Natural killer cell (primary cell): ENCODE data around the gene BARX1. TPM values are rescaled to one million over a fixed set of nuclear protein-coding genes. Genes with fewer than 3 reads are reported as not detected.
A peak's percentile ranks its signal among the peaks of the same experiment; 100 is the strongest.

ENCODE experiments used
- ATAC-seq, 3 donors: fragments of 150-1000 bp in 2 of 3; fragments of 200-7000 bp in 1 of 3; cut with Tn5 transposase; 1 replicate in 1 of 3; 2 replicates in 2 of 3; pipeline ENCODE4 v1.10.0; 2021; ENCODE audit warnings: mild to moderate bottlenecking in 2 of 3, moderate library complexity in 2 of 3
- DNase-seq, 2 donors: peaks; one replicate each; pipeline versions ENCODE4 v3.0.0 to v3.0.0-alpha.2; 2013 to 2021; ENCODE audit warnings: mixed read lengths in 1 of 2
- H3K27ac ChIP-seq: one replicate; pipeline ENCODE4 v1.5.1; 2013; ENCODE audit warnings: mild to moderate bottlenecking, low read length
- H3K27me3 ChIP-seq: one replicate; pipeline ENCODE4 v1.6.1; 2013; ENCODE audit warnings: low read length; ENCODE audit not compliant: control insufficient read depth, insufficient read depth
- H3K36me3 ChIP-seq: one replicate; pipeline ENCODE4 v1.6.1; 2013; ENCODE audit warnings: low read length; ENCODE audit not compliant: control insufficient read depth, insufficient read depth
- H3K4me1 ChIP-seq: one replicate; pipeline ENCODE4 v1.6.1; 2013; ENCODE audit warnings: low read length; ENCODE audit not compliant: control insufficient read depth, insufficient read depth
- H3K4me3 ChIP-seq: one replicate; pipeline ENCODE4 v1.5.1; 2013; ENCODE audit warnings: low read length
- H3K9me3 ChIP-seq: one replicate; pipeline ENCODE4 v1.6.1; 2013; ENCODE audit warnings: low read length; ENCODE audit not compliant: control insufficient read depth, insufficient read depth
- H3K27ac Mint-ChIP-seq, 2 donors: one replicate each; pipeline ENCODE4 v1.8.0; 2022; ENCODE audit warnings: mild to moderate bottlenecking in 2 of 2, mixed read lengths in 2 of 2, moderate library complexity in 1 of 2
- H3K27me3 Mint-ChIP-seq, 2 donors: one replicate each; pipeline ENCODE4 v1.8.0; 2022; ENCODE audit warnings: low read depth in 2 of 2, mixed read lengths in 2 of 2
- H3K36me3 Mint-ChIP-seq: one replicate; pipeline ENCODE4 v1.8.0; 2022; ENCODE audit warnings: mixed read lengths
- H3K4me1 Mint-ChIP-seq, 2 donors: one replicate each; pipeline ENCODE4 v1.8.0; 2022; ENCODE audit warnings: mixed read lengths in 2 of 2
- H3K4me3 Mint-ChIP-seq: one replicate; pipeline ENCODE4 v1.8.0; 2022; ENCODE audit warnings: mild to moderate bottlenecking, moderate library complexity, mixed read lengths
- H3K9me3 Mint-ChIP-seq, 2 donors: one replicate each; pipeline ENCODE4 v1.8.0; 2022; ENCODE audit warnings: mixed read lengths in 2 of 2
- WGBS: methylation state at CpG from one replicate; pipeline ENCODE4 v1.1.7; 2013; ENCODE audit warnings: missing lambda C conversion rate; ENCODE audit not compliant: insufficient coverage; 5-methylcytosine and 5-hydroxymethylcytosine counted together
- intact Hi-C: fragments of 100-400 bp; cut with micrococcal nuclease; formaldehyde crosslinking; loops from one replicate; pipeline ENCODE4 v1.14.2; 2022
- total RNA-seq, 4 donors: library from RNA; stranded (reverse); fragments of 120-200 nt in 1 of 4; gene quantifications; one replicate each; pipeline versions ENCODE4 v1.2.3 to v1.2.4, GENCODE V29; 2013 to 2022
- TF ChIP-seq, protein P1 (sequence below): fragments of 200-600 bp; IDR thresholded peaks from one replicate; pipeline ENCODE4 v1.8.0; 2022; ENCODE audit warnings: antibody characterized with exemption

The BARX1 gene
- total RNA-seq, 3 donors from 2014 or later (not counting 1 experiment from before 2014, with no cell fraction given): not detected

DNA sequence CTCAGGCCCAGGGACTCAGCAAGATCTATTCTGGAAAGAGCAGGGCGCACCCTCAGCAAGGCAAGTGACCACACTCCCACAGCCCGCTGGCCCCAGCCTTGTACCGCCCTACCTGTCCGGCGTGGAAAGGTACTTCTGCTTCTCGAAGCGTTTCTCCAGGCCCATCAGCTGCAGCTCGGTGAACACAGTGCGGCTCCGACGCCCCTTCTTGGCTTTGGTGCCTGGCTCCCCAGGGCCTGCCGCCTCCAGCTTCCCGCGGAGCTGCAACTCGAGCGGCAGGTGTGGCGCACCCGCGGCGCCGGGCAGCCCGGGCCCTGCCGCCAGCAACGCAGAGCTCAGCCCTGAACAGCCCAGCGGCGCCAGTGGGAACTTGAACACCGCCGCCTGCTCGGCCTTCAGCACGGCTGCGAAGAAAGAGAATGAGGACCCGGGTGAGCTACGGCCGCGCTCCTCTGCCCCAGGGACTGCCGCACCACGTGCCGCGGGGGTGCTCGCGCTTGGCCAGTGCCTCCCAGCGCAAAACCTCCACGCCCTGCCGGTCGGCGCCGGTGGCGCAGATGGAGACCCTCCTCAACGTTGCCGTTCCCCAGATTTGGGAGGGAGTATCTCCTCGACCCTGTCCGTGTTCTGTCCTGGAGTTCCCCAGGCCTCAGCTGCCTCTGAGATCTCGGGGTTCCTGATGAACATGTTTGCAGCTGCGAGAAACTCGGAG is 2.2 kb downstream of the BARX1 start:
- peaks cover 59 to 63% of the 10 kb centered on the region in 2 donors for H3K27me3 Mint-ChIP-seq
- Histone ChIP-seq H3K9me3 (no peaks in the 10 kb centered on the region), H3K4me1 (peaks cover 50% of the 10 kb centered on the region), H3K36me3 (no peaks in the 10 kb centered on the region), H3K27me3 (peaks cover 71% of the 10 kb centered on the region), H3K4me3 (no peak overlapping the region), H3K27ac (no peak overlapping the region)
- intact Hi-C loops: loop anchor here (2.0 kb wide), 1 partner anchor 20 kb away; no protein-coding TSS in a partner anchor
- H3K9me3 Mint-ChIP-seq: no peaks in the 10 kb centered on the region
- 3% methylated on average over 55 of the region's 55 CpGs for WGBS
- no peak for ATAC-seq
- TF ChIP-seq, protein P1, sequence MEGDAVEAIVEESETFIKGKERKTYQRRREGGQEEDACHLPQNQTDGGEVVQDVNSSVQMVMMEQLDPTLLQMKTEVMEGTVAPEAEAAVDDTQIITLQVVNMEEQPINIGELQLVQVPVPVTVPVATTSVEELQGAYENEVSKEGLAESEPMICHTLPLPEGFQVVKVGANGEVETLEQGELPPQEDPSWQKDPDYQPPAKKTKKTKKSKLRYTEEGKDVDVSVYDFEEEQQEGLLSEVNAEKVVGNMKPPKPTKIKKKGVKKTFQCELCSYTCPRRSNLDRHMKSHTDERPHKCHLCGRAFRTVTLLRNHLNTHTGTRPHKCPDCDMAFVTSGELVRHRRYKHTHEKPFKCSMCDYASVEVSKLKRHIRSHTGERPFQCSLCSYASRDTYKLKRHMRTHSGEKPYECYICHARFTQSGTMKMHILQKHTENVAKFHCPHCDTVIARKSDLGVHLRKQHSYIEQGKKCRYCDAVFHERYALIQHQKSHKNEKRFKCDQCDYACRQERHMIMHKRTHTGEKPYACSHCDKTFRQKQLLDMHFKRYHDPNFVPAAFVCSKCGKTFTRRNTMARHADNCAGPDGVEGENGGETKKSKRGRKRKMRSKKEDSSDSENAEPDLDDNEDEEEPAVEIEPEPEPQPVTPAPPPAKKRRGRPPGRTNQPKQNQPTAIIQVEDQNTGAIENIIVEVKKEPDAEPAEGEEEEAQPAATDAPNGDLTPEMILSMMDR: no peak
- no peaks in the 10 kb centered on the region for H3K36me3 Mint-ChIP-seq
- no peak overlapping the region for H3K27ac Mint-ChIP-seq
- peak overlapping the region; percentile 65 for H3K4me3 Mint-ChIP-seq
- peaks cover 19 to 38% of the 10 kb centered on the region in 2 donors for H3K4me1 Mint-ChIP-seq
- no peak for DNase-seq

DNA sequence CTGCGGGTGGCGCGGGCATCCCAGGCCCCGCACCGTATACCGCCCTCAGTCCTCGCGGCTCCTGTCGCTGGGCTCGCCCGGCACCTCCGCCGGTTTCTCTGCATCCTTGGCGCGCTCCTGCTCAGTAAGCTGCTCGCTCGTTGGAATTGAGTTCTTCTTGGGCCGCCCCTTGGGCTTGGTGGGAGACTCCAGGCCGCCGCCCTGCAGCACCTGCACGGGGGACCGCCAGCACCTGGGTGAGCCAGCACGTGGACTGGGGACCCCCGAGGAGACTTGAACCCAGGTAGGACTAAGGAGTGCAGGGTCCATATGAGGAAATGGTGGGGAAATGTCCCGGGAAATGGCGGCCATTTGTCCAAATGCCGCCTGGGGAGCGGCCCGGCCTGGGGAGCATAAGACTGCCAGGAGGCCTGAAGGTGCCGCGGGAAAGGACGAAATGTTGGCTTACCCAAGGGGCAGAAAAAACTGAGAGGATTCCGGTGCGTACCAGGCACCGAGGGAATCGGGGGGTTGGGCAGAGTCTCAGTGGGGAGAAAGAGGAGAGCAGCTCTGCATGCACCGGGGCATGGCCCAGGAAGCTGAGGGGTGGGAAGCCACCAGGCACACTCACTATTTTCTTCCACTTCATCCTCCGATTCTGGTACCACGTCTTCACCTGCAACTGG is 2.9 kb downstream of the BARX1 start:
- intact Hi-C loops: loop anchor here (2.0 kb wide), 1 partner anchor 21 kb away; no protein-coding TSS in a partner anchor
- ATAC-seq (no peak), DNase-seq (no peak)
- H3K27me3 ChIP-seq: peaks cover 71% of the 10 kb centered on the region
- Mint-ChIP-seq H3K27ac (no peak overlapping the region), H3K9me3 (no peaks in the 10 kb centered on the region), H3K36me3 (no peaks in the 10 kb centered on the region), H3K4me3 (peak overlapping the region; percentile 78), H3K27me3 (peaks cover 52 to 57% of the 10 kb centered on the region in 2 donors), H3K4me1 (peaks cover 19 to 38% of the 10 kb centered on the region in 2 donors)
- TF ChIP-seq, protein P1: no peak
- WGBS: 7% methylated on average over 39 of the region's 39 CpGs
- no peaks in the 10 kb centered on the region for H3K36me3 ChIP-seq
- H3K4me1 ChIP-seq: peaks cover 50% of the 10 kb centered on the region
- H3K27ac ChIP-seq: no peak overlapping the region
- H3K9me3 ChIP-seq: no peaks in the 10 kb centered on the region
- H3K4me3 ChIP-seq: no peak overlapping the region

DNA sequence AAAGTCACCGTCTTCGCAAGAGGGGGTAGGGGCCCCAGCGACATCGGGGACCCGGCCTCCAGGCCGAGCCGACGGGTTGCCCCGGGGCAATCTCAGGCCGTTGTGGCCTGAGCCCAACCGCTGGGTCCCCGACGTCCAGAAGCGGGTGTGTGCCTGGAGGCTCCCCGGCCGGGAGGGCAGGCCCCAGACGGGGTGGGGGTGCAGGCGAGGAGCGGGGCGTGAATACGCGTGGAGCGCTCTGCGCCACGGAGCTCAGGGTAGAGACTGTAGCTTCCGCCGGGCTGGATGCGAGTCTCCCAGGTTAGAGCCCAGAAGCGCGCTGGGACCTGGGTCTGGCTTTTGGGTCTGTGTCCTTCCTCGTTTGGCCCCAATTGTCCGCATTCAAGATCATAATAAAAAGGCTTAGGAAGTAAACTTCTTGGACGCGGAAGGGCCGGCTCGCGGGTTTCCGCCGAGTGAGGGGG is 3.5 kb downstream of the BARX1 start:
- DNase-seq (peak in 1 of 2 donors; percentile 34), ATAC-seq (peak in 1 of 3 donors; percentile 53)
- H3K27ac Mint-ChIP-seq: no peak overlapping the region
- Histone ChIP-seq H3K9me3 (no peaks in the 10 kb centered on the region), H3K27me3 (peaks cover 70% of the 10 kb centered on the region), H3K4me3 (no peak overlapping the region), H3K36me3 (no peaks in the 10 kb centered on the region), H3K27ac (no peak overlapping the region), H3K4me1 (peaks cover 50% of the 10 kb centered on the region)
- H3K27me3 Mint-ChIP-seq: peaks cover 52 to 61% of the 10 kb centered on the region in 2 donors
- H3K4me3 Mint-ChIP-seq: peak overlapping the region; percentile 78
- H3K4me1 Mint-ChIP-seq: peaks cover 19 to 38% of the 10 kb centered on the region in 2 donors
- no peaks in the 10 kb centered on the region for H3K9me3 Mint-ChIP-seq
- no peaks in the 10 kb centered on the region for H3K36me3 Mint-ChIP-seq
- TF ChIP-seq, protein P1: no peak
- intact Hi-C loops: loop anchor here (2.0 kb wide), 1 partner anchor 21 kb away; no protein-coding TSS in a partner anchor
- WGBS: 2% methylated on average over 39 of the region's 39 CpGs
